ENCODE data around the gene EPS8L1.

Gene EPS8L1

GRCh38 chr19:55096061-55096701, 20.5 kb downstream of the EPS8L1 start:
- no peak for DNase-seq
- no peaks in the 10 kb centered on the region for H3K27me3 ChIP-seq (ENCODE audit: insufficient read depth, low read depth, severe bottlenecking)
- no peak overlapping the region for H3K4me3 ChIP-seq (ENCODE audit: low read depth, low read length)
- TF ChIP-seq CTCF (IDR thresholded peaks at IDR 0.05; ENCODE audit: low read depth, low read length), result no peak
- H3K9me3 ChIP-seq (ENCODE audit: severe bottlenecking), result no peaks in the 10 kb centered on the region
- peaks cover 13% of the 10 kb centered on the region for H3K36me3 ChIP-seq
- no peak overlapping the region for H3K27ac ChIP-seq

- H3K36me3 ChIP-seq, result peaks cover 22% of the 10 kb centered on the region
- H3K27ac ChIP-seq, result no peak overlapping the region
- DNase-seq, result no peak
- no peak for TF ChIP-seq CTCF (IDR thresholded peaks at IDR 0.05; ENCODE audit: low read depth, low read length)
- H3K27me3 ChIP-seq (ENCODE audit: insufficient read depth, low read depth, severe bottlenecking), result no peaks in the 10 kb centered on the region
- no peak overlapping the region for H3K4me3 ChIP-seq (ENCODE audit: low read depth, low read length)
- no peaks in the 10 kb centered on the region for H3K9me3 ChIP-seq (ENCODE audit: severe bottlenecking)
These were observed 22.4 kb downstream of the EPS8L1 start for GRCh38 chr19:55097864-55098715.

DNA sequence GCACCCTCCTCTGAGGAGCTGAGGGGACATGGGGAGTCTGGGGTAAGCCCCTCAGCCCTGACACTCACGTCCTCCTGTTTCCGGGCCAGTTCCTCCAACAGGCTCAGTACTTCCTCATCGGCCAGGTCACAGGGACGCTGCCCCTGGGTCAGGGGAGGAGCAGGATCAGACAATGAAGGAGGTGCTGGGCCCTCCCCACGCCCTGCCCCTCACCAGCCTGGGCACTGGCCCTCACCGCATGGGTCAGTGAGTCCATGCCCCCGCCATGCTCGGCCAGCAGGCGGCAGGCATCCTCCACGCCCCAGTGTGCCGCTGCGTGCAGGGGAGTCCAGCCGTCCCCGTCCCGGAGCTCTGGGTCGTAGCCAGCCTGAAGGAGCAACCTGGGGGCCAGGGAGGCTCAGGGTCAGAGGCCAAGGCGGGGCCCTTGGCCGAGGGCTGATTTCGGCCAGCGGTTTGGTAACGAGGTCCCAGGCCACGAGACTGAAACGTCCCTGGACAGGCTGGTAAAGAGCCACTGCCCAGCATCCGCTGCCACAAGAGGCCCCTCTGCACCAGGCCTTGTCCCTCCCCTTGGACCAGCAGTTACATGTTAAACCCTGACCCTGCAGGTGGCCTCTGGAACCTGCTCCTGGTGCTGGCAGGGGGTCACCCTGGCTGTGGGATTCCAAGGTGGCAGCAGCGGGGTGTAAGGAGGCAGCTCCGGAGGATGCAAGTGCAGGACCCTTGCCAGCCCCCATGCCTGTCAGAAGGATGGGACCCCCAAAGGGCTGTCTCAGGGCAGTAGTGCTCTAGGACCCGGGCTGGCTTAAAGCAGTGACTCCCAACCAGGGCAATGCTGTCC, 23.3 kb downstream of the EPS8L1 start:
- H3K27ac ChIP-seq, result peak overlapping the region; percentile 33
- no peaks in the 10 kb centered on the region for H3K9me3 ChIP-seq (ENCODE audit: severe bottlenecking)
- peak; percentile 33; the same call in 1 of the 2 replicates for TF ChIP-seq CTCF (IDR thresholded peaks at IDR 0.05; ENCODE audit: low read depth, low read length)
- DNase-seq, result no peak
- peaks cover 27% of the 10 kb centered on the region for H3K36me3 ChIP-seq
- no peak overlapping the region for H3K4me3 ChIP-seq (ENCODE audit: low read depth, low read length)
- no peaks in the 10 kb centered on the region for H3K27me3 ChIP-seq (ENCODE audit: insufficient read depth, low read depth, severe bottlenecking)

- H3K27ac ChIP-seq, result peak overlapping the region; percentile 33
- H3K9me3 ChIP-seq (ENCODE audit: severe bottlenecking), result no peaks in the 10 kb centered on the region
- H3K27me3 ChIP-seq (ENCODE audit: insufficient read depth, low read depth, severe bottlenecking), result no peaks in the 10 kb centered on the region
- no peak overlapping the region for H3K4me3 ChIP-seq (ENCODE audit: low read depth, low read length)
- peak; percentile 68 for DNase-seq
- peak; percentile 30; the same call in 1 of the 2 replicates for TF ChIP-seq CTCF (IDR thresholded peaks at IDR 0.05; ENCODE audit: low read depth, low read length)
- peaks cover 21% of the 10 kb centered on the region for H3K36me3 ChIP-seq
These were observed 24.2 kb downstream of the EPS8L1 start for GRCh38 chr19:55099557-55100506.

DNA sequence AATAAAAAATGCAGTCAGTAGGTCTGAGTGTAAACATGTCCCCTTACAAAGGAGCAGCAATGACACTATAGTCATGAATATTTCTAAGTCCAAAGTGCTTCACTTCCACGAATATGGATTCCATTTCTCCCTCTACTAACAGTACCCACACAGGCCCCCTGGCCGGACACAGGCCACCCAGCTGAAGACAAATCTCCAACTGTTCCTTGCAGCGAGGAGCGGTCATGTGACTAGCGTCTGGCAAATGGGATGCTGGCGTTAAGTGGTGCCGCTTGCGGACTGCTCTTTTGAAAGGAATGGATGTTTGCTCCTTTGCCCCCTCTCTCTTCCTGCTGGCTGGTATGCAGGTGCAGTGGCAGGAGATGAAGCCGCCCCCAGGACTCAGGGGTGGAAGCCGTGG, 25.6 kb downstream of the EPS8L1 start:
- no peak overlapping the region for H3K4me3 ChIP-seq (ENCODE audit: low read depth, low read length)
- DNase-seq, result no peak
- H3K27ac ChIP-seq, result no peak overlapping the region
- H3K27me3 ChIP-seq (ENCODE audit: insufficient read depth, low read depth, severe bottlenecking), result no peaks in the 10 kb centered on the region
- H3K36me3 ChIP-seq, result peaks cover 19% of the 10 kb centered on the region
- H3K9me3 ChIP-seq (ENCODE audit: severe bottlenecking), result no peaks in the 10 kb centered on the region
- no peak for TF ChIP-seq CTCF (IDR thresholded peaks at IDR 0.05; ENCODE audit: low read depth, low read length)
